ENCODE data around the gene GTF2H2C.

The GTF2H2C gene

GRCh38 chr5:69522035-69522434 lies 38.0 kb upstream of the GTF2H2C start:
- Histone ChIP-seq H3K36me3 (no peaks in the 10 kb centered on the region), H3K4me3 (ENCODE audit: low read depth, low read length) (no peak overlapping the region), H3K27ac (no peak overlapping the region), H3K27me3 (ENCODE audit: insufficient read depth, low read depth, severe bottlenecking) (no peaks in the 10 kb centered on the region), H3K9me3 (ENCODE audit: severe bottlenecking) (no peaks in the 10 kb centered on the region)
- DNase-seq: no peak
- TF ChIP-seq, protein P1, sequence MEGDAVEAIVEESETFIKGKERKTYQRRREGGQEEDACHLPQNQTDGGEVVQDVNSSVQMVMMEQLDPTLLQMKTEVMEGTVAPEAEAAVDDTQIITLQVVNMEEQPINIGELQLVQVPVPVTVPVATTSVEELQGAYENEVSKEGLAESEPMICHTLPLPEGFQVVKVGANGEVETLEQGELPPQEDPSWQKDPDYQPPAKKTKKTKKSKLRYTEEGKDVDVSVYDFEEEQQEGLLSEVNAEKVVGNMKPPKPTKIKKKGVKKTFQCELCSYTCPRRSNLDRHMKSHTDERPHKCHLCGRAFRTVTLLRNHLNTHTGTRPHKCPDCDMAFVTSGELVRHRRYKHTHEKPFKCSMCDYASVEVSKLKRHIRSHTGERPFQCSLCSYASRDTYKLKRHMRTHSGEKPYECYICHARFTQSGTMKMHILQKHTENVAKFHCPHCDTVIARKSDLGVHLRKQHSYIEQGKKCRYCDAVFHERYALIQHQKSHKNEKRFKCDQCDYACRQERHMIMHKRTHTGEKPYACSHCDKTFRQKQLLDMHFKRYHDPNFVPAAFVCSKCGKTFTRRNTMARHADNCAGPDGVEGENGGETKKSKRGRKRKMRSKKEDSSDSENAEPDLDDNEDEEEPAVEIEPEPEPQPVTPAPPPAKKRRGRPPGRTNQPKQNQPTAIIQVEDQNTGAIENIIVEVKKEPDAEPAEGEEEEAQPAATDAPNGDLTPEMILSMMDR (IDR thresholded peaks at IDR 0.05; ENCODE audit: low read depth, low read length): no peak

DNA sequence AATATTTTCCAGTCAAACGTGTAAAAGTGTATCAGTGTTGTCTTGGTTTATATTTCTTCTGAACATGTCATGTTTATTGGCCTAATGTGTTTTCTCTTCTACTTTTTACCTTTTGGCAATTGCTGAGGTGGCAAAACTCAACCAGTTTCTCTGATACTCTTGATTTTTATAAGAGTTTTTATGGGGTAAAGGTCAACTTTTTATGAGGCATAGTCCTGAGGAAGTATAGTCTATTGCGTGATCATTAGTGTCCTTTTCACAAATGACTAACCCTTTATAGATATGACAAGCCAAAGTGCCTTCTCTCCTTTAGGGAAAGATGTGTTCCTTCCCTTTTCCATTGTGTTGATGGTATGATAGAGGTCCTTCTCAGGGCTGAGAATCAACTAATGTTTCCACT lies 34.5 kb upstream of the GTF2H2C start:
- H3K36me3 ChIP-seq: no peaks in the 10 kb centered on the region
- TF ChIP-seq, protein P1 (IDR thresholded peaks at IDR 0.05; ENCODE audit: low read depth, low read length): no peak
- no peaks in the 10 kb centered on the region for H3K27me3 ChIP-seq (ENCODE audit: insufficient read depth, low read depth, severe bottlenecking)
- H3K27ac ChIP-seq: no peak overlapping the region
- H3K9me3 ChIP-seq (ENCODE audit: severe bottlenecking): no peaks in the 10 kb centered on the region
- DNase-seq: no peak
- no peak overlapping the region for H3K4me3 ChIP-seq (ENCODE audit: low read depth, low read length)

DNA sequence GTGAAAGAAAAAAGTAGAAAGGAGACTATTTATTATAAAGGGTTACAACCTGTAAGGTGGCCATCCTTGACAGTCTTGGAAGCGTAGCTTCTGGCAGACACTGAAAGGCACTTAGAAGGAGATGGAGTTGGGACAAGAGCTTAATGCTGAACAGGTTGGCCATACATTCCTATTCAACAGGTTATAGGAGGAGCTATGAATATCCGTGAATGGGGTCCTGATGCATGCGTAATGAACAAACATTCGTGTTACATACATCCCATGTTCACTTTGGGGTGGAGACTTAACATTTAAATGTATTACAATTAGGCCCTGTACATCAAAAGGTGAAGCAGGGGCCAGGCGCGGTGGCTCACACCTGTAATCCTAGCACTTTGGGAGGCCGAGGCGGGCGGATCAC lies 33.3 kb upstream of the GTF2H2C start:
- Histone ChIP-seq H3K27me3 (ENCODE audit: insufficient read depth, low read depth, severe bottlenecking) (no peaks in the 10 kb centered on the region), H3K9me3 (ENCODE audit: severe bottlenecking) (no peaks in the 10 kb centered on the region), H3K27ac (no peak overlapping the region), H3K4me3 (ENCODE audit: low read depth, low read length) (no peak overlapping the region), H3K36me3 (no peaks in the 10 kb centered on the region)
- TF ChIP-seq, protein P1 (IDR thresholded peaks at IDR 0.05; ENCODE audit: low read depth, low read length): no peak
- DNase-seq: no peak

DNA sequence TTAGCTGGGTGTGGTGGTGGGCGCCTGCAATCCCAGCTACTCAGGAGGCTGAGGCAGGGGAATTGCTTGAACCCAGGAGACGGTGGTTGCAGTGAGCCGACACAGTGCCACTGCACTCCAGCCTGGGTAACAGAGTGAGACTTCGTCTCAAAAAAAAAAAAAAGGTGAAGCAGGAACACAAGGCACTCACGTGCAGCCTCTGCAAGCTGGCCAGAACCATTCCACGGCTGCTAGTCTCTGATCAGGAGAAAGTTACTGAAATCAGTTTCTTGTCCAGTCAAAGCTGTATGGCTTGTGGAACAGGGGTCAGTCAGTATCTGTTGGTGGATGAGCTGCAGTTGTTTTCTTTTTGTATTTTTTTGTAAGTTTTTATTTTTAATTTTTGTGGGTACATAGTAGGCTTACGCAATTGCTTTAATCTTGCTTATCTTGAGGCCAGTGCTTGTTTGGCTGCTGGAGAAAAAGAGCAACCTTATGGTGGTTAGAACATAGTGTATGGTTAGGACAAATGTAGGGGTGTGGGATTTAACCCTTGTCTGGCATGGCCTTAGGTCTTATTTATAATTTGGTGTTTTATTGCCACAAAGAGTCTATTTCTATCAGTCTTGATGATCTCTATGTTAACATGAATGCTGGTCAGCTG lies 32.7 kb upstream of the GTF2H2C start:
- Histone ChIP-seq H3K27me3 (ENCODE audit: insufficient read depth, low read depth, severe bottlenecking) (no peaks in the 10 kb centered on the region), H3K36me3 (no peaks in the 10 kb centered on the region), H3K4me3 (ENCODE audit: low read depth, low read length) (no peak overlapping the region), H3K9me3 (ENCODE audit: severe bottlenecking) (no peaks in the 10 kb centered on the region), H3K27ac (no peak overlapping the region)
- TF ChIP-seq, protein P1 (IDR thresholded peaks at IDR 0.05; ENCODE audit: low read depth, low read length): no peak
- DNase-seq: no peak

- H3K27me3 ChIP-seq (ENCODE audit: insufficient read depth, low read depth, severe bottlenecking): no peaks in the 10 kb centered on the region
- no peak overlapping the region for H3K4me3 ChIP-seq (ENCODE audit: low read depth, low read length)
- TF ChIP-seq, protein P1 (IDR thresholded peaks at IDR 0.05; ENCODE audit: low read depth, low read length): no peak
- H3K9me3 ChIP-seq (ENCODE audit: severe bottlenecking): no peaks in the 10 kb centered on the region
- H3K36me3 ChIP-seq: no peaks in the 10 kb centered on the region
- H3K27ac ChIP-seq: no peak overlapping the region
- no peak for DNase-seq
Observed at GRCh38 chr5:69528035-69528434, 32.0 kb upstream of the GTF2H2C start.

DNA sequence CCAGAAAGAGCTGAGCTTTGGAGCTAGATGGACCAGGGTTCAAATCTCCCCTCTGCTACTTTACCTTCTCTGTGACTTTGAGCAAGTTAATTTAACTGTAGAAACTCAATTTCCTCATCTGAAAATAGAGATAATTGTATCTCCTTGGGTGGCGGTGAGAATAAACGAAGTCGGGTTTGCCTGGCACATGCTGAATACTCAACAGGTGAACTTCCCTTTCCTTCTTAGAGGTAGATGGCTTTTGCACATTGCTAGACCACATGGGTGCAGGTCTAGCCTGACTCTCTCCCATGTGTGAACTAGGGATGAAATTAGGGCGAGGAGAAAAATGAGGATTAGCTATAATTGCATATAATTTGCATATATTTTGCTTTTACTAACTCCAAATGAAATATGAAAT lies 31.4 kb upstream of the GTF2H2C start:
- no peaks in the 10 kb centered on the region for H3K36me3 ChIP-seq
- TF ChIP-seq, protein P1 (IDR thresholded peaks at IDR 0.05; ENCODE audit: low read depth, low read length): no peak
- DNase-seq: no peak
- H3K27me3 ChIP-seq (ENCODE audit: insufficient read depth, low read depth, severe bottlenecking): no peaks in the 10 kb centered on the region
- H3K4me3 ChIP-seq (ENCODE audit: low read depth, low read length): no peak overlapping the region
- H3K9me3 ChIP-seq (ENCODE audit: severe bottlenecking): no peaks in the 10 kb centered on the region
- H3K27ac ChIP-seq: no peak overlapping the region

Data from WERI-Rb-1 (cell line).